ENCODE data around the gene CYP27A1. TPM values are rescaled to one million over a fixed set of nuclear protein-coding genes. Genes with fewer than 3 reads are reported as not detected.

Gene CYP27A1
- total RNA-seq, 1 experiment from 2014 or later: 0.94 TPM

GRCh38 chr2:218804817-218805216 lies 22.9 kb downstream of the CYP27A1 start:
- CTCF ChIA-PET: no interaction called here
- H3F3A ChIP-seq (ENCODE audit: insufficient read depth, low read depth): peaks cover 20% of the 10 kb centered on the region
- no TSS peak for BruUV-seq (replicated peaks)

GRCh38 chr2:218805627-218806026 lies 23.7 kb downstream of the CYP27A1 start:
- POLR2A ChIA-PET (ENCODE audit: unreplicated experiment): no interaction called here
- CTCF ChIA-PET: no interaction called here
- no peak for DNase-seq

More at GRCh38 chr2:218804817-218805216, 22.9 kb downstream of the CYP27A1 start:
- Histone ChIP-seq H3K4me2 (no peak overlapping the region), H3K4me1 (replicated peaks; ENCODE audit: insufficient read depth) (peaks cover 20% of the 10 kb centered on the region), H3K9me2 (ENCODE audit: insufficient read depth) (no peaks in the 10 kb centered on the region), H3K4me3 (no peak overlapping the region), H3K27me3 (ENCODE audit: insufficient read depth, low read depth) (no peaks in the 10 kb centered on the region), H3K36me3 (ENCODE audit: low read depth) (no peaks in the 10 kb centered on the region), H3K27ac (no peak overlapping the region), H3K9me3 (ENCODE audit: insufficient read depth, low read depth) (peaks cover 3% of the 10 kb centered on the region; the same call in 1 of the 2 replicates), H4K20me1 (ENCODE audit: insufficient read depth) (no peaks in the 10 kb centered on the region), H2AFZ (no peak overlapping the region), H3K79me2 (ENCODE audit: low read depth) (no peaks in the 10 kb centered on the region)
- intact Hi-C loops (cut with micrococcal nuclease; ENCODE audit: unreplicated experiment): no loop called here
- POLR2A ChIA-PET (ENCODE audit: unreplicated experiment): no interaction called here
- TF ChIP-seq CTCF (conservative IDR thresholded peaks at IDR 0.05): no peak
- no peak for TF ChIP-seq EZH2 (IDR thresholded peaks at IDR 0.05; ENCODE audit: low read depth)
- DNase-seq: no peak

GRCh38 chr2:218806346-218806978 lies 24.5 kb downstream of the CYP27A1 start:
- peak; percentile 76 to 88 for DNase-seq
- Histone ChIP-seq H3K4me3 (0 out of 2 replicates have a peak overlapping the region, but pooled peaks have one; percentile 35), H3K9me3 (ENCODE audit: insufficient read depth, low read depth) (peaks cover 3% of the 10 kb centered on the region; the same call in 1 of the 2 replicates), H3K4me1 (replicated peaks; ENCODE audit: insufficient read depth) (peaks cover 20% of the 10 kb centered on the region), H4K20me1 (ENCODE audit: insufficient read depth) (no peaks in the 10 kb centered on the region), H3K27ac (peak overlapping the region; percentile 68), H3K9me2 (ENCODE audit: insufficient read depth) (no peaks in the 10 kb centered on the region), H3K36me3 (ENCODE audit: low read depth) (no peaks in the 10 kb centered on the region), H3K4me2 (peak overlapping the region; percentile 57), H2AFZ (peak overlapping the region; percentile 55; the same call in 1 of the 2 replicates), H3K27me3 (ENCODE audit: insufficient read depth, low read depth) (no peaks in the 10 kb centered on the region), H3K79me2 (ENCODE audit: low read depth) (no peaks in the 10 kb centered on the region), H3F3A (ENCODE audit: insufficient read depth, low read depth) (peaks cover 20% of the 10 kb centered on the region)
- intact Hi-C loops (cut with micrococcal nuclease; ENCODE audit: unreplicated experiment): loop anchor here (2.0 kb wide), 1 partner anchor 28 kb away; no protein-coding TSS in a partner anchor
- no peak for TF ChIP-seq CTCF (conservative IDR thresholded peaks at IDR 0.05)
- TF ChIP-seq EZH2 (IDR thresholded peaks at IDR 0.05; ENCODE audit: low read depth): no peak
- ChIA-PET POLR2A (ENCODE audit: unreplicated experiment) (interaction anchor here (0.7 kb wide), 1 partner anchor 28 kb away, joined by 3 read pairs; no protein-coding TSS in a partner anchor), CTCF (no interaction called here)
- BruUV-seq (replicated peaks): no TSS peak

More at GRCh38 chr2:218805627-218806026, 23.7 kb downstream of the CYP27A1 start:
- Histone ChIP-seq H3K4me1 (replicated peaks; ENCODE audit: insufficient read depth) (peaks cover 20% of the 10 kb centered on the region), H3K4me3 (no peak overlapping the region), H4K20me1 (ENCODE audit: insufficient read depth) (no peaks in the 10 kb centered on the region), H3K4me2 (peak overlapping the region; percentile 57), H2AFZ (no peak overlapping the region), H3K27me3 (ENCODE audit: insufficient read depth, low read depth) (no peaks in the 10 kb centered on the region), H3K9me2 (ENCODE audit: insufficient read depth) (no peaks in the 10 kb centered on the region), H3F3A (ENCODE audit: insufficient read depth, low read depth) (peaks cover 20% of the 10 kb centered on the region), H3K36me3 (ENCODE audit: low read depth) (no peaks in the 10 kb centered on the region), H3K27ac (peak overlapping the region; percentile 68), H3K9me3 (ENCODE audit: insufficient read depth, low read depth) (peaks cover 3% of the 10 kb centered on the region; the same call in 1 of the 2 replicates), H3K79me2 (ENCODE audit: low read depth) (no peaks in the 10 kb centered on the region)
- intact Hi-C loops (cut with micrococcal nuclease; ENCODE audit: unreplicated experiment): loop anchor here (2.0 kb wide), 1 partner anchor 29 kb away; no protein-coding TSS in a partner anchor
- no TSS peak for BruUV-seq (replicated peaks)
- TF ChIP-seq CTCF (conservative IDR thresholded peaks at IDR 0.05): no peak
- TF ChIP-seq EZH2 (IDR thresholded peaks at IDR 0.05; ENCODE audit: low read depth): no peak

Data from PC-9 (cell line).